Measurements from ENCODE around the gene VSTM2A. TPM values are rescaled to one million over a fixed set of nuclear protein-coding genes. Genes with fewer than 3 reads are reported as not detected.

VSTM2A gene
- total and polyA plus RNA-seq, 2 of the 8 experiments (the other 6 are each of a cell fraction or from before 2014, with no cell fraction given) = 0.58 to 1.4 TPM

GRCh38 chr7:54538122-54538521 lies 4.1 kb upstream of the VSTM2A start (continued):
- no peak for TF ChIP-seq CBX5 (IDR thresholded peaks at IDR 0.05; ENCODE audit: low read depth, low read length)
- TF ChIP-seq GTF2F1 (IDR thresholded peaks at IDR 0.05; ENCODE audit: borderline replicate concordance, low read depth, low read length) = no peak
- no peak for TF ChIP-seq CEBPB (IDR thresholded peaks at IDR 0.05; ENCODE audit: low read depth, low read length)

Measured in H1 (cell line).